22Rv1 (cell line): Measurements from ENCODE around the gene LZTS2.
A peak's percentile ranks its signal among the peaks of the same experiment; 100 is the strongest.

Source experiments
- H3K27ac ChIP-seq: fragments of 450-650 bp; 2 replicates; pipeline ENCODE4 v1.5.1; 2017
- ZFX ChIP-seq: fragments of 450-650 bp; IDR thresholded peaks from 2 replicates; pipeline ENCODE4 v1.6.1; 2017; ENCODE audit warnings: antibody characterized with exemption, borderline replicate concordance
- TF ChIP-seq, protein P1 (sequence below): fragments of 450-650 bp; IDR thresholded peaks from 2 replicates; pipeline ENCODE4 v1.5.1; 2017; ENCODE audit warnings: mild to moderate bottlenecking

Gene LZTS2

DNA sequence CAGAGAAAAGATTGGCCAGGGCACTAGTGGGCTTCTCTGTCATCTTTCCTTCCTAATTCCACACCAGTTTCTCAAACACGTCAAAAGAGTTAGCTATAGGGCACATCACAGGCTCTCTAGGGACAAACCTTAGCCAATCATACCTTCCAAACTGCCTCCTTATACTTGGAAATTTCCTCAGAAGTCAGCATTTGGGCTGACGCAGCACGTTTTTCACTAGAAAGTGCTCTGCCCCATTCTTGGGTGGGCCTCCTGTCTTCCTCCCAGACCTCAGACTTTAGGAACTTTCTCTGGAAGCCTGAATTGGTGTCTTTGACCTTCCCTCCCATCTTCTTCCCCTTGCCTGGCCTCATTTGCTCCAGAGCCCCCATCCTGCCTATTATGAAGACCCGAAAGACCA is 42.5 kb downstream of the LZTS2 start:
- H3K27ac ChIP-seq = peak overlapping the region; percentile 99
- no peak for TF ChIP-seq ZFX
- TF ChIP-seq, protein P1, sequence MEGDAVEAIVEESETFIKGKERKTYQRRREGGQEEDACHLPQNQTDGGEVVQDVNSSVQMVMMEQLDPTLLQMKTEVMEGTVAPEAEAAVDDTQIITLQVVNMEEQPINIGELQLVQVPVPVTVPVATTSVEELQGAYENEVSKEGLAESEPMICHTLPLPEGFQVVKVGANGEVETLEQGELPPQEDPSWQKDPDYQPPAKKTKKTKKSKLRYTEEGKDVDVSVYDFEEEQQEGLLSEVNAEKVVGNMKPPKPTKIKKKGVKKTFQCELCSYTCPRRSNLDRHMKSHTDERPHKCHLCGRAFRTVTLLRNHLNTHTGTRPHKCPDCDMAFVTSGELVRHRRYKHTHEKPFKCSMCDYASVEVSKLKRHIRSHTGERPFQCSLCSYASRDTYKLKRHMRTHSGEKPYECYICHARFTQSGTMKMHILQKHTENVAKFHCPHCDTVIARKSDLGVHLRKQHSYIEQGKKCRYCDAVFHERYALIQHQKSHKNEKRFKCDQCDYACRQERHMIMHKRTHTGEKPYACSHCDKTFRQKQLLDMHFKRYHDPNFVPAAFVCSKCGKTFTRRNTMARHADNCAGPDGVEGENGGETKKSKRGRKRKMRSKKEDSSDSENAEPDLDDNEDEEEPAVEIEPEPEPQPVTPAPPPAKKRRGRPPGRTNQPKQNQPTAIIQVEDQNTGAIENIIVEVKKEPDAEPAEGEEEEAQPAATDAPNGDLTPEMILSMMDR = no peak

DNA sequence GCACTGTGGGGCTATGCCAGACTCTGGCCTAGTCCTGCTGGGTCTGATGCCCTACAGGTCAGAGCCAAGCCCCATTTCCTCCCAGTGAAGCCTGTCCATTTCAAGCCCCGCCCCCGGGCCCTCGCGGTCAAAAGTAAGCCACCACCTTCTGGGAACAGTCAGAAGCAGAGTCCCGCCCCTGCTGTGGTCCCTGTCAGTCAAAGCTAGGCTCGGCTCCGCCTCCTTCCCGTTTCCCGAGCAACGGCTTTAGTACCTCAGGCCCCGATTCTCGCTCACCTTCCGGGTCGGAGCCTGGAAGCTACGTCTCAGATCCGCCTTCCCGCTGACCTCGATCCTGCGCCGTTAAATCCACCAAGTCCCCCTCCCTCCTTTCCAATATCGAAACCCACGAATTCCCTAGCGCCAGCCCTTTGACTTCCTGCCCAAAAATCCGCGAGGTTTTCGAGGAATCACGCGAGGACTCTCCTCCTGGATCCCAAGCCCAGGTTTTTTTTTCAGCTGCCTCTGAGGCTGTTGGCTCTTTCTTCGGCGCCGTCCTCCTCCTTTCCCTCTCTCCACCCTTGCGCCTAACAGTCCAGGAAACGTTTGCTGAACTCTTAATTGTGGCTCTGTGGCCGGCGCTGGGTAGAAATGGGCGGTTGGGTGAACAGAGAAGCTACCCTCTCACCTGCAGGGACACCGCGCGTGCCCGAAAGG is 43.2 kb downstream of the LZTS2 start:
- TF ChIP-seq, protein P1 = no peak
- no peak for TF ChIP-seq ZFX
- peak overlapping the region; percentile 99 for H3K27ac ChIP-seq

DNA sequence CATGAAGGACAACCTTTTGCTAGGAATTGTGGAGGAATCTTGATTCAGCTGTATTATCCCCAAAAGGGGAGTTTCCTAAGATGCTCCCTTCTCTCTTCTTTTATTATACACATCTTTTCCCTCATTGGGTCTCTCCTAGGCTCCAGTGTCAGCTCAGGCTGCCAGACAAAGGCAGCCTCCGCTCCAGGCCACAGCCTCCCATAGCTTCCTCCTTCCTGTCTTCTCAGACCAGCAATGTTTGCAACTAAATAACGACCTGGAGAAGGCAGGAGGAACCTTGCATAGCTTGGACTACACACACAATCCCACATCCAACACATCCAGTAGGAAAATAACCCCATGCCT is 43.7 kb downstream of the LZTS2 start:
- H3K27ac ChIP-seq = peak overlapping the region; percentile 99

DNA sequence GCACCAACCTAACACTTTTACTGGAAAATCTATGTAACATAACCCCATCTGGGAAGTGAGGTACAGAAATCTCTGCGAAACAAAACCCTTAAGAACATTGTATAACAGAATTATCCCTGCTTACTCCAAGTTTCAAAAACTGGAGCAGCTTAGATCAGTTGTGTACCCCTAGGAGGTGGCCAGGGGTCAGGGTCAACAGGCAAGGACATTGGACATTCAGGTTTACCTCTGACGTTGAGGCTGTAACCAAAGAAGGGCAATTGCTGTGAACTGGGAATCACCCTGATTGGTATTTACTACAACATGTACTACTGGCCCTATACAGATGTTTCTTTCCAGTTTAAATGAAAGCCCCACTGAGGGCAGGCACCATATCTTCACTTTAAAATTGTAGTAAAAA is 44.5 kb downstream of the LZTS2 start:
- peak overlapping the region; percentile 99 for H3K27ac ChIP-seq
- TF ChIP-seq, protein P1 = no peak
- no peak for TF ChIP-seq ZFX

More for the DNA sequence above, 43.7 kb downstream of the LZTS2 start:
- TF ChIP-seq, protein P1 = no peak
- no peak for TF ChIP-seq ZFX

DNA sequence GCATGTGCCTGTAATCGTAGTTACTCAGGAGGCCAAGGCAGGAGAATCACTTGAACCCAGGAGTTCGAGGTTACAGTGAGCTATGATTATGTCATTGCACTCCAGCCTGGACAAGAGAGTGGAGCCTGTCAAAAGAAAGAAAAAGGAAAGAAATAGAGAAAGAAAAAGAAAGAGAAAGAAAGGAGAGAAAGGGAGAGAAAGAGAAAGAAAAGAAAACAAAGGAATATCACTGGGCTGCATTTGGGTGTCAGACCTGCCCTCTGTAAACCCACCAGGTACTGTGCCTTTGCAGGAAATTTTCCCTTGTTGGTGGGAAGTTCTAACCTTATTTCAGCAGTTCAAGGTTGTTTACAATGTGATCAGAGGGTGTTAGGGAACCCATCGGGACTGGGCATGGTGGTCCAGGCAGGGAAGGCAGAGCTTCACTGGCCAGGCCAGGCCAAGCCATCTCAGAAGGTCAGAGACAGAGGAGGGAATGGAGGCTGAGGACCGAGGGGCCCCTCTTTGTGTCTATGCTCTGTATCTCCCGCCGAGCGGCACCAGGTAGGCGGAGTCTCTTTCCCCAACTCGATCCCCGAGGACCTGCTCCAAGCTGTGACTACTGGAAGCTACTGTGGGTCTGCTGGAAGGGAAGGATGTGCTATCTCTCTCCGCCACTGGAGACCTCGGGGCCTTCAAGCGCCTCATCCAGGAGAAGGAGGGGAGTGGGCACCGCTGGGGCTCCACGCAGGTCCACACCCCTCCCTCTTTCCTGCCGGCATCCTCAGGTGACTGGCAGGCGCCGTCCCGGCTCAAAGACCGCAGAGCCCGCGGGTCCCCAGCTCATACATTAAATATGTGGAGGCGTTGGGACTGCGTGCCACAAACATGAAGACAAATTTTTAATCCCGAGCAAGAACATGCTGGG is 47.0 kb downstream of the LZTS2 start:
- TF ChIP-seq ZFX = no peak
- TF ChIP-seq, protein P1 = no peak
- H3K27ac ChIP-seq = no peak overlapping the region

DNA sequence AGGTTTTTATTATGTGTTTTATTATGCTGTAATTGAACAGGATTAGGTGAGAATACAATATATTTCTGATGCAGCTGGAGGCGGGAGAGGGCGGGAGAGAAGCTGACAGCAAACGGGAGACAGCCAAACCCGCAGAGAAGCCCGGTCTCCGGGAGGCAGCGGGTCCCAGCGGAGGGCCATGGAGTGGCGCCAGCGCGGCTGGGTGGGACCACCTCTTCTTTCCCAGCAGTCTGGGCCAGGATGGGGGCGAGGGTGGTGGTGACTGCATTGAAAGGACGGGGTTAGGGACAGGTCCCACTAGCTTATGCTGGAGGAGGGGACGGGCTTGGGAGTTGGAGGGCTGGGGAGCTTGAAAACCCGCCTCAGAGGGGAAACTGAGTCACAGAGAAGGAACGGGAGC is 47.7 kb downstream of the LZTS2 start:
- no peak overlapping the region for H3K27ac ChIP-seq
- no peak for TF ChIP-seq ZFX
- TF ChIP-seq, protein P1 = no peak
